HEK293 (cell line): ENCODE data around the gene DNAJA3.

Experiments
- CTCF ChIP-seq: fragments of 450-650 bp; formaldehyde crosslinking; IDR thresholded peaks from 2 replicates; pipeline ENCODE4 v1.5.1; 2016; ENCODE audit warnings: missing biosample characterization, missing genetic modification characterization
- KLF16 ChIP-seq: fragments of 450-650 bp; formaldehyde crosslinking; IDR thresholded peaks from 2 replicates; pipeline ENCODE4 v1.5.1; 2017; ENCODE audit warnings: missing biosample characterization, missing genetic modification characterization
- KLF17 ChIP-seq: fragments of 450-650 bp; formaldehyde crosslinking; IDR thresholded peaks from 2 replicates; pipeline ENCODE4 v1.5.1; 2016; ENCODE audit warnings: missing biosample characterization, missing genetic modification characterization
- PBX3 ChIP-seq: sonication (generic); formaldehyde crosslinking; IDR thresholded peaks from 2 replicates; pipeline ENCODE4 v1.8.1; 2022; ENCODE audit warnings: mild to moderate bottlenecking, moderate library complexity, missing genetic modification reagents
- PRDM4 ChIP-seq: fragments of 450-650 bp; formaldehyde crosslinking; IDR thresholded peaks from 2 replicates; pipeline ENCODE4 v1.5.1; 2017; ENCODE audit warnings: missing biosample characterization, missing genetic modification characterization
- SP3 ChIP-seq: fragments of 450-650 bp; formaldehyde crosslinking; IDR thresholded peaks from 2 replicates; pipeline ENCODE4 v1.5.1; 2016; ENCODE audit warnings: missing biosample characterization, missing genetic modification characterization
- TSHZ1 ChIP-seq: fragments of 450-650 bp; formaldehyde crosslinking; IDR thresholded peaks from 2 replicates; pipeline ENCODE4 v1.5.1; 2016; ENCODE audit warnings: missing biosample characterization, missing genetic modification characterization, borderline replicate concordance
- YY1 ChIP-seq: fragments of 450-650 bp; formaldehyde crosslinking; IDR thresholded peaks from 2 replicates; pipeline ENCODE4 v1.5.1; 2018; ENCODE audit warnings: missing biosample characterization, missing genetic modification characterization
- ZBTB8A ChIP-seq: fragments of 450-650 bp; formaldehyde crosslinking; IDR thresholded peaks from 2 replicates; pipeline ENCODE4 v1.5.1; 2016; ENCODE audit warnings: missing biosample characterization, missing genetic modification characterization
- ZNF112 ChIP-seq: fragments of 450-650 bp; formaldehyde crosslinking; IDR thresholded peaks from 2 replicates; pipeline ENCODE4 v1.5.0; 2017; ENCODE audit warnings: missing biosample characterization, missing genetic modification characterization
- ZNF121 ChIP-seq: fragments of 450-650 bp; formaldehyde crosslinking; IDR thresholded peaks from 2 replicates; pipeline ENCODE4 v1.5.1; 2016; ENCODE audit warnings: missing biosample characterization, missing genetic modification characterization
- ZNF18 ChIP-seq: fragments of 450-650 bp; formaldehyde crosslinking; IDR thresholded peaks from 2 replicates; pipeline ENCODE4 v1.5.1; 2016; ENCODE audit warnings: missing biosample characterization, missing genetic modification characterization
- ZNF549 ChIP-seq: fragments of 450-650 bp; IDR thresholded peaks from 2 replicates; pipeline ENCODE4 v1.5.1; 2018; ENCODE audit warnings: missing biosample characterization, missing genetic modification characterization, mild to moderate bottlenecking, inconsistent platforms, moderate library complexity
- ZNF768 ChIP-seq: fragments of 450-650 bp; formaldehyde crosslinking; IDR thresholded peaks from 2 replicates; pipeline ENCODE4 v1.5.1; 2018; ENCODE audit warnings: missing biosample characterization, mild to moderate bottlenecking, missing genetic modification characterization

GRCh38 chr16:4431023-4431422, 5.4 kb downstream of the DNAJA3 start:
- TF ChIP-seq SP3 (tag by site-specific recombination): no peak
- TF ChIP-seq CTCF: no peak
- no peak for TF ChIP-seq PRDM4 (tag by site-specific recombination)
- TF ChIP-seq KLF16 (tag by site-specific recombination): no peak
- no peak for TF ChIP-seq PBX3 (CRISPR knock-in tag)
- no peak for TF ChIP-seq ZNF112 (tag by site-specific recombination)
- TF ChIP-seq ZNF121 (tag by site-specific recombination): no peak
- TF ChIP-seq YY1 (tag by site-specific recombination): no peak
- no peak for TF ChIP-seq KLF17 (tag by site-specific recombination)
- TF ChIP-seq TSHZ1 (tag by site-specific recombination): no peak
- TF ChIP-seq ZNF18 (tag by site-specific recombination): no peak
- TF ChIP-seq ZBTB8A (tag by site-specific recombination): no peak
- TF ChIP-seq ZNF549 (tag by site-specific recombination): no peak
- TF ChIP-seq ZNF768 (tag by site-specific recombination): no peak
